ENCODE results near the gene GLRX. TPM values are rescaled to one million over a fixed set of nuclear protein-coding genes. Genes with fewer than 3 reads are reported as not detected.

Gene GLRX
- total and polyA plus RNA-seq, 2 of the 13 experiments (the other 11 are each of a cell fraction or from before 2014, with no cell fraction given): 63.8 to 499 TPM

GRCh38 chr5:95823738-95824609, 1.4 kb upstream of the GLRX start (continued):
- 0 out of 2 replicates have a peak, but pooled peaks have one; percentile 27 for TF ChIP-seq ELF4 (CRISPR knock-in tag; IDR thresholded peaks at IDR 0.05; ENCODE audit: borderline replicate concordance)
- TF ChIP-seq MXD4 (CRISPR knock-in tag; IDR thresholded peaks at IDR 0.05): peak; percentile 63; the same call in 1 of the 2 replicates
- TF ChIP-seq ZBTB21 (CRISPR knock-in tag; IDR thresholded peaks at IDR 0.05): no peak
- no peak for TF ChIP-seq NRL (CRISPR knock-in tag; IDR thresholded peaks at IDR 0.05; ENCODE audit: borderline replicate concordance)
- TF ChIP-seq ZBTB3 (CRISPR knock-in tag; IDR thresholded peaks at IDR 0.05; ENCODE audit: borderline replicate concordance, low read depth): no peak
- TF ChIP-seq ZNF33A (CRISPR knock-in tag; IDR thresholded peaks at IDR 0.05; ENCODE audit: borderline replicate concordance): no peak
- TF ChIP-seq TSC22D2 (CRISPR knock-in tag; IDR thresholded peaks at IDR 0.05; ENCODE audit: borderline replicate concordance): 0 out of 2 replicates have a peak, but pooled peaks have one; percentile 58
- no peak for TF ChIP-seq TBL1XR1 (IDR thresholded peaks at IDR 0.05; ENCODE audit: borderline replicate concordance, low read length, partially characterized antibody)
- peak; percentile 55; the same call in 1 of the 2 replicates for TF ChIP-seq TARDBP (CRISPR knock-in tag; IDR thresholded peaks at IDR 0.05)
- TF ChIP-seq ZNF160 (CRISPR knock-in tag; IDR thresholded peaks at IDR 0.05): no peak
- peak; percentile 71; the same call in 1 of the 2 replicates for TF ChIP-seq DRAP1 (CRISPR knock-in tag; IDR thresholded peaks at IDR 0.05)
- TF ChIP-seq ZNF12 (CRISPR knock-in tag; IDR thresholded peaks at IDR 0.05): no peak
- TF ChIP-seq RNF219 (CRISPR knock-in tag; IDR thresholded peaks at IDR 0.05): no peak
- no peak for TF ChIP-seq SYNCRIP (IDR thresholded peaks at IDR 0.05; ENCODE audit: insufficient read depth, low read depth, low read length)
- TF ChIP-seq IRF2 (CRISPR knock-in tag; IDR thresholded peaks at IDR 0.05): peak; percentile 32; the same call in 1 of the 2 replicates
- TF ChIP-seq KDM2A (CRISPR knock-in tag; IDR thresholded peaks at IDR 0.05; ENCODE audit: borderline replicate concordance, low read depth): 0 out of 2 replicates have a peak, but pooled peaks have one; percentile 36
- peak; percentile 24; the same call in 1 of the 2 replicates for TF ChIP-seq PPARG (CRISPR knock-in tag; conservative IDR thresholded peaks at IDR 0.05)
- no peak for TF ChIP-seq ZUFSP (CRISPR knock-in tag; IDR thresholded peaks at IDR 0.05; ENCODE audit: borderline replicate concordance)
- no peak for TF ChIP-seq MYNN (CRISPR knock-in tag; IDR thresholded peaks at IDR 0.05; ENCODE audit: low read depth)
- peak; percentile 34; the same call in 1 of the 2 replicates for TF ChIP-seq CREM (IDR thresholded peaks at IDR 0.05)
- no peak for TF ChIP-seq CREM (CRISPR knock-in tag; IDR thresholded peaks at IDR 0.05)
- TF ChIP-seq ZFP36L2 (CRISPR knock-in tag; IDR thresholded peaks at IDR 0.05): no peak
- TF ChIP-seq ZNF44 (CRISPR knock-in tag; IDR thresholded peaks at IDR 0.05): no peak
- TF ChIP-seq ZNF101 (CRISPR knock-in tag; IDR thresholded peaks at IDR 0.05; ENCODE audit: borderline replicate concordance, low read depth): no peak
- no peak for TF ChIP-seq AHR (CRISPR knock-in tag; IDR thresholded peaks at IDR 0.05)
- no peak for TF ChIP-seq ZFYVE20 (CRISPR knock-in tag; IDR thresholded peaks at IDR 0.05; ENCODE audit: borderline replicate concordance, low read depth)

All from HepG2 (cell line).